ENCODE measurements around the gene PRRT1B. TPM values are rescaled to one million over a fixed set of nuclear protein-coding genes. Genes with fewer than 3 reads are reported as not detected.

The PRRT1B gene
- total and polyA plus RNA-seq, 9 of the 15 experiments (the other 6 are each of a cell fraction or from before 2014, with no cell fraction given) = not detected

DNA sequence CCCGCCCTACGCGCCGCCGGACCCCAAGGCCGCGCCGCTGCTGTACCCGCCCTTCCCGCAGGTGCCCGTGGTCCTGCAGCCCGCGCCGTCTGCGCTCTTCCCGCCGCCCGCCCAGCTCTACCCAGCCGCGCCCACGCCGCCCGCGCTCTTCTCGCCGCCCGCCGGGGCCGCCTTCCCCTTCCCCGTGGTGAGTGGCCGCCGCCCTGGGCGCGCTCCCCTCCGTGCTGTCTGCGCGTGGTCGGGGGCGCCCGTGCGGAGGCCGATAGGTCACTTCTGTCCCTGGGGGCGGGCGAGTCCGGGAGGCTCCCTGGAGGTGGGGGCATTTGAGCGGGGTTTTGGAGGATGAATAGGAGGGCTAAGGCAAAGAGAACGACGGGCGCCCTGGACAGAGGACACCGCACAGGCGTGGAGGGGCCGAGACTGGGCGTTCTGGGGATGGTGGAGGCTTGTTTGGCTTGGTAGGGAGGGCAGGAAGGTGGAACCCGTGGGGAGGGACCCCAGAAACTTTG, 9.6 kb downstream of the PRRT1B start (continued):
- TF ChIP-seq, protein P1, sequence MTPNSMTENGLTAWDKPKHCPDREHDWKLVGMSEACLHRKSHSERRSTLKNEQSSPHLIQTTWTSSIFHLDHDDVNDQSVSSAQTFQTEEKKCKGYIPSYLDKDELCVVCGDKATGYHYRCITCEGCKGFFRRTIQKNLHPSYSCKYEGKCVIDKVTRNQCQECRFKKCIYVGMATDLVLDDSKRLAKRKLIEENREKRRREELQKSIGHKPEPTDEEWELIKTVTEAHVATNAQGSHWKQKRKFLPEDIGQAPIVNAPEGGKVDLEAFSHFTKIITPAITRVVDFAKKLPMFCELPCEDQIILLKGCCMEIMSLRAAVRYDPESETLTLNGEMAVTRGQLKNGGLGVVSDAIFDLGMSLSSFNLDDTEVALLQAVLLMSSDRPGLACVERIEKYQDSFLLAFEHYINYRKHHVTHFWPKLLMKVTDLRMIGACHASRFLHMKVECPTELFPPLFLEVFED (CRISPR knock-in tag; conservative IDR thresholded peaks at IDR 0.05) = no peak
- no peak for TF ChIP-seq MEF2A (IDR thresholded peaks at IDR 0.05; ENCODE audit: control insufficient read depth, low read depth, low read length)

DNA sequence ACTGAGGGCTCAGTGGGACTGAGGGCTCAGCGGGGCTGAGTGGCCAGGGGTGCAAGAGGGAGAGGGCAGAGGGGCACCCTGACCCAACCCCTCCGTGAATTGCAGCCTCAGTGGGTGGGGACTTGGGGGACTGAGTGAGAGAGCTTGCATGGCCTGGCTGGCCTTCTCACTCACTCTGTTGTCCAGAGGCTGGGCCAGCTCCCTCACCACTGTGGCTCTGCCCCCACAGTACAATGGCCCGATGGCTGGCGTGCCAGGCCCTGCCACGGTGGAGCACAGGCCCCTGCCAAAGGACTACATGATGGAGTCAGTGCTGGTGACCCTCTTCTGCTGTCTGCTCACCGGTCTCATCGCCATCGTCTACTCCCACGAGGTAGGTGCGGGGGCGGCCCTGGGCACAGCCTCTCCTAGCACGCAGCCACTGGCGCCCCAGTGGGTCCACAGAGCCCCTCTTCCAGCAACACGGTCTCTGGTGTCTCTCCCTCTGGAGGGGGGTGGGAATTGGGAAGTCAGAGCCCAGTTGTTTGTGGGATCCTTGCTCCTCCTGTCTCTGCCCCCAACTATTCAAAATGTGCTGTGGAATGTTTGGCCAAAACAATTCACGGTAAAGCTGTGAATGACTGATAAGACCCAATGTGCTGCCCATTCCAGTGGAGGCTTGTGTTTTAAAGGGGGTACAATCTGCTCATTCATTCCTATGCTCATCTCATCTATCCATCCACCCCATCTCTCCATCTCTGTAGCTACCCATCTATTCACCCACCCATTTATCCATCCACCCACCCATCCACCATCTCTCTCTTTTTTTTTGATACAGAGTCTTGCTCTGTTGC, 10.7 kb downstream of the PRRT1B start:
- WGBS (ENCODE audit: insufficient coverage, low coverage, missing lambda C conversion rate) = 3% methylated on average over 15 of the region's 15 CpGs
- H3K9me1 ChIP-seq (ENCODE audit: control insufficient read depth, insufficient read depth, low read length) = no peaks in the 10 kb centered on the region
- TF ChIP-seq GABPB1 (CRISPR knock-in tag; IDR thresholded peaks at IDR 0.05) (no peak), TAL1 (IDR thresholded peaks at IDR 0.05) (peak; percentile 28; the same call in 1 of the 2 replicates), SOX6 (IDR thresholded peaks at IDR 0.05) (peak; percentile 63), CBFA2T2 (conservative IDR thresholded peaks at IDR 0.05) (peak; percentile 17; the same call in 1 of the 2 replicates), CBFA2T3 (IDR thresholded peaks at IDR 0.05) (peak; percentile 59), HMGN3 (IDR thresholded peaks at IDR 0.05; ENCODE audit: borderline replicate concordance, extremely low read depth, insufficient read length, low read depth, low read length) (no peak), EGR1 (conservative IDR thresholded peaks at IDR 0.05) (peak; percentile 75), ARID1B (IDR thresholded peaks at IDR 0.05) (peak; percentile 60), TCF3 (CRISPR knock-in tag; IDR thresholded peaks at IDR 0.05) (peak; percentile 53)
- TF ChIP-seq, protein P2, sequence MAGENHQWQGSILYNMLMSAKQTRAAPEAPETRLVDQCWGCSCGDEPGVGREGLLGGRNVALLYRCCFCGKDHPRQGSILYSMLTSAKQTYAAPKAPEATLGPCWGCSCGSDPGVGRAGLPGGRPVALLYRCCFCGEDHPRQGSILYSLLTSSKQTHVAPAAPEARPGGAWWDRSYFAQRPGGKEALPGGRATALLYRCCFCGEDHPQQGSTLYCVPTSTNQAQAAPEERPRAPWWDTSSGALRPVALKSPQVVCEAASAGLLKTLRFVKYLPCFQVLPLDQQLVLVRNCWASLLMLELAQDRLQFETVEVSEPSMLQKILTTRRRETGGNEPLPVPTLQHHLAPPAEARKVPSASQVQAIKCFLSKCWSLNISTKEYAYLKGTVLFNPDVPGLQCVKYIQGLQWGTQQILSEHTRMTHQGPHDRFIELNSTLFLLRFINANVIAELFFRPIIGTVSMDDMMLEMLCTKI (IDR thresholded peaks at IDR 0.05; ENCODE audit: partially characterized antibody) = no peak
- intact Hi-C loops (cut with micrococcal nuclease) (no loop called here), in situ Hi-C loops (cut with MboI) (no loop called here)
- no TSS peak for BruUV-seq (replicated peaks)
- H3K4me1 ChIP-seq (replicated peaks in 1 of 2; ENCODE audit: control insufficient read depth in 2 of 2, insufficient read depth in 2 of 2, low read length in 2 of 2) = peaks cover 0 to 18% of the 10 kb centered on the region in 2 experiments; a peak in 2 of 5 replicates
- ATAC-seq (no peak), DNase-seq (ENCODE audit: extremely low read depth in 1 of 4, low spot score in 3 of 4) (peak in 1 of 4 experiments; percentile 28), FAIRE-seq (no peak)
- no peak overlapping the region for H3K4me3 ChIP-seq
- no peak overlapping the region for H2AFZ ChIP-seq (ENCODE audit: low read depth, low read length)
- H3K4me2 ChIP-seq (ENCODE audit: insufficient read depth, low read length) = peak overlapping the region; percentile 32; the same call in 1 of the 2 replicates
- H3K79me2 ChIP-seq (ENCODE audit: control insufficient read depth, insufficient read depth, low read length) = no peaks in the 10 kb centered on the region
- H3K27me3 ChIP-seq (ENCODE audit: control insufficient read depth in 2 of 2, insufficient read depth in 2 of 2, low read length in 2 of 2) = peaks cover 3 to 5% of the 10 kb centered on the region in 2 experiments; a peak in 3 of 5 replicates
- no peak overlapping the region for H3K27ac ChIP-seq (ENCODE audit: extremely low read depth, low read depth, low read length)
- no peaks in the 10 kb centered on the region for H4K20me1 ChIP-seq (replicated peaks; ENCODE audit: control insufficient read depth, insufficient read depth, low read length)
- H3K36me3 ChIP-seq (ENCODE audit: control insufficient read depth, insufficient read depth, low read length) = no peaks in the 10 kb centered on the region
- CTCF ChIA-PET (ENCODE audit: low intra/inter-chr PET ratio) = no interaction called here
- POLR2A ChIA-PET = no interaction called here
- no peaks in the 10 kb centered on the region for H3K9me3 ChIP-seq (replicated peaks; ENCODE audit: control insufficient read depth, insufficient read depth, low read depth, low read length)
- peak overlapping the region in 1 of 2 experiments; percentile 81; a peak in 2 of 4 replicates for H3K9ac ChIP-seq (ENCODE audit: insufficient read depth in 1 of 2, low read depth in 2 of 2, low read length in 2 of 2)
